Gastroesophageal sphincter (tissue), 4 donors: ENCODE measurements around the gene P3H2. TPM values are rescaled to one million over a fixed set of nuclear protein-coding genes. Genes with fewer than 3 reads are reported as not detected.

ENCODE experiments used
- ATAC-seq: fragments of 150-250 bp; one replicate; pipeline ENCODE4 v1.9.1; 2016; ENCODE audit warnings: mild to moderate bottlenecking, moderate library complexity
- H3K27ac ChIP-seq, 4 donors: fragments of 200-600 bp; sonication (generic) in 3 of 4; 1 replicate in 3 of 4; 2 replicates in 1 of 4; pipeline ENCODE4 v1.5.1; 2016 to 2019
- H3K27me3 ChIP-seq: fragments of 200-600 bp; sonication (generic); one replicate; pipeline ENCODE4 v1.5.1; 2019
- H3K36me3 ChIP-seq, 2 donors: fragments of 200-600 bp; sonication (generic); one replicate each; pipeline ENCODE4 v1.5.1; 2019; ENCODE audit warnings: control low read depth in 1 of 2
- H3K4me1 ChIP-seq, 3 donors: fragments of 200-600 bp; sonication (generic); 1 replicate in 2 of 3; 2 replicates in 1 of 3; pipeline ENCODE4 v1.5.1; 2016 to 2019; ENCODE audit warnings: control low read depth in 2 of 3
- H3K4me3 ChIP-seq, 2 donors: fragments of 200-600 bp; sonication (generic); one replicate each; pipeline ENCODE4 v1.5.1; 2019; ENCODE audit warnings: mild to moderate bottlenecking in 1 of 2, moderate library complexity in 1 of 2
- H3K9me3 ChIP-seq, 3 donors: fragments of 200-600 bp; sonication (generic); one replicate each; pipeline ENCODE4 v1.5.1; 2017 to 2019; ENCODE audit warnings: control low read depth in 2 of 3
- EP300 ChIP-seq: sonication (generic); formaldehyde crosslinking; IDR thresholded peaks from one replicate; pipeline ENCODE4 v1.6.1; 2017; ENCODE audit warnings: antibody characterized with exemption, mild to moderate bottlenecking
- POLR2A ChIP-seq, 2 donors: fragments of 450-650 bp; IDR thresholded peaks; one replicate each; pipeline ENCODE4 v1.6.1; 2017; ENCODE audit warnings: antibody characterized with exemption in 2 of 2, mild to moderate bottlenecking in 2 of 2, moderate library complexity in 1 of 2
- POLR2AphosphoS5 ChIP-seq: sonication (generic); formaldehyde crosslinking; IDR thresholded peaks from one replicate; pipeline ENCODE4 v1.6.1; 2017; ENCODE audit warnings: antibody characterized with exemption
- WGBS, 2 donors: methylation state at CpG; one replicate each; pipeline ENCODE4 v1.1.5; 2018; ENCODE audit warnings: low coverage in 1 of 2; 5-methylcytosine and 5-hydroxymethylcytosine counted together
- total RNA-seq, 4 donors: library from RNA; depleted of rRNA; stranded (reverse); fragments of >200 nt; gene quantifications; one replicate each; pipeline ENCODE4 v1.1.0, GENCODE V29; 2016
- TF ChIP-seq, protein P1 (sequence below), 4 experiments: fragments of 200-600 bp in 2 of 4; fragments of 450-650 bp in 2 of 4; sonication (generic) in 1 of 4; IDR thresholded peaks; one replicate each; pipeline ENCODE4 v1.5.1; 2017 to 2019; ENCODE audit warnings: antibody characterized with exemption in 4 of 4, mild to moderate bottlenecking in 2 of 4, moderate library complexity in 2 of 4

Gene P3H2
- total RNA-seq, 4 donors from 2014 or later: 10.6 to 55.9 (median 36.2) TPM

DNA sequence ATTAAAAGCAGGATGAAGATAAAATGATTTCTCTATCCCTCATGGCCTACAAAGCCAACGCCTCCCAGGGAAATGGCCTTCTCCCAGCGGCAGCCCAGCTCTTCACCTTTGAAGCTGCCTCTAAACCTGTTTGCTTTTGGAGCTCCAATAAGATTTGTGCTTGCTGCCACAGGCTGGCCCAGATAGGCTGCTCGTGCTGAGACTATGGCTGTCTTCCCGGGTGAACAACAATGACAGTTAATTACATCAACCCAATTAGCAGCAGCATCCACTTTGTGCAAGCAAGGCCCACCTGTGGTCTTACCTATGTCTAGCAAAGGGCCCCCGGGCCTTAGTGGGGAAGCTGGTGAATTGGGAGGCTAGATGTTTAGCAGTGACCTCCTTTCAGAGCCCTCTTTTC is 179.6 kb downstream of the P3H2 start:
- H3K4me3 ChIP-seq: no peak overlapping the region
- 93% methylated on average over 3 of the region's 5 CpGs for WGBS, 2 donors
- ATAC-seq: no peak
- H3K27me3 ChIP-seq: peaks cover 4% of the 10 kb centered on the region
- no peaks in the 10 kb centered on the region for H3K36me3 ChIP-seq
- TF ChIP-seq POLR2A (IDR thresholded peaks at IDR 0.05) (no peak), EP300 (no peak), POLR2AphosphoS5 (no peak)
- TF ChIP-seq, protein P1, sequence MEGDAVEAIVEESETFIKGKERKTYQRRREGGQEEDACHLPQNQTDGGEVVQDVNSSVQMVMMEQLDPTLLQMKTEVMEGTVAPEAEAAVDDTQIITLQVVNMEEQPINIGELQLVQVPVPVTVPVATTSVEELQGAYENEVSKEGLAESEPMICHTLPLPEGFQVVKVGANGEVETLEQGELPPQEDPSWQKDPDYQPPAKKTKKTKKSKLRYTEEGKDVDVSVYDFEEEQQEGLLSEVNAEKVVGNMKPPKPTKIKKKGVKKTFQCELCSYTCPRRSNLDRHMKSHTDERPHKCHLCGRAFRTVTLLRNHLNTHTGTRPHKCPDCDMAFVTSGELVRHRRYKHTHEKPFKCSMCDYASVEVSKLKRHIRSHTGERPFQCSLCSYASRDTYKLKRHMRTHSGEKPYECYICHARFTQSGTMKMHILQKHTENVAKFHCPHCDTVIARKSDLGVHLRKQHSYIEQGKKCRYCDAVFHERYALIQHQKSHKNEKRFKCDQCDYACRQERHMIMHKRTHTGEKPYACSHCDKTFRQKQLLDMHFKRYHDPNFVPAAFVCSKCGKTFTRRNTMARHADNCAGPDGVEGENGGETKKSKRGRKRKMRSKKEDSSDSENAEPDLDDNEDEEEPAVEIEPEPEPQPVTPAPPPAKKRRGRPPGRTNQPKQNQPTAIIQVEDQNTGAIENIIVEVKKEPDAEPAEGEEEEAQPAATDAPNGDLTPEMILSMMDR (IDR thresholded peaks at IDR 0.05): no peak
- no peaks in the 10 kb centered on the region for H3K4me1 ChIP-seq
- no peaks in the 10 kb centered on the region for H3K9me3 ChIP-seq
- H3K27ac ChIP-seq: no peak overlapping the region

DNA sequence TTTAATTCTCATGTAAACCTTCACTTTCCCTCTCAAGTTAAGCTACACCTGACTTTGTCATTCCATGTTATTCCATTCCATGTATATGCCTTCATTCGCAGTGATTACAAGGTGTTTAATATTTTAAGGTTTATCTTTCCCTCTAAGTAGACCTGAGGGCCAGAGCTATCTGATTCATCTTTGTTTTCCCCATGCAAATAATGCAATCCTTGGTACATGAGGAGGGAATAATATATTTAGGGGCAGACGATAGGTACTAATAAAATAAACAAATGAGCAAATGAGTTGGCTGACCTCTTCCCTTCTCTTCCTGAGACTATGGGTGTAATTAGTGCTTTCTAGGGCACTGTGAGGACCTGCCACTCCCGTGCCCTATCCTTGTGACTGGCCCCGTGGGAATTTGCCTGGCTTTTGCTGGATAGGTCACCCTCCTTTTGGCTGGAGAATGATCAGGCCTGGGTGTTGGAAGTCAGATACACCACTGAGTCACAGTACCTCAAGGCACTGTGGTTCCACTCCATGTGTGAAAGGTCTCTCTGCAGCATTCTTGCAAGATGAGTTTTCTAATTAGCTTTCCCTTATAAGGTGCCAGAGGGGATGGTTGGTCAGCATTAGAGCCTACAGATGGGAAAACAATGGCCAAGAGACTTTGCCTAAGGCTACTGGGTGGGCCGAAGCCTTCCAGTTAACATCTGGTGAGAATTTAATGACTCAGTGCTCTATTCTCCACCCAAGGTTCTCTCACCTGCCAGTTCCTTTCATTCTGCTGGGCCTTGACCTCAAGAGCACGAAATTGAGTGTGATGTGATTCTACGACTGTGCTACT is 183.2 kb downstream of the P3H2 start:
- H3K9me3 ChIP-seq: no peaks in the 10 kb centered on the region
- no peaks in the 10 kb centered on the region for H3K36me3 ChIP-seq
- no peaks in the 10 kb centered on the region for H3K4me1 ChIP-seq
- H3K27ac ChIP-seq: no peak overlapping the region
- 61 to 86% methylated on average over 4 to 5 of the region's 7 CpGs for WGBS, 2 donors
- H3K4me3 ChIP-seq: no peak overlapping the region
- H3K27me3 ChIP-seq: no peaks in the 10 kb centered on the region
- TF ChIP-seq, protein P1 (IDR thresholded peaks at IDR 0.05): no peak
- TF ChIP-seq POLR2AphosphoS5 (no peak), EP300 (no peak), POLR2A (IDR thresholded peaks at IDR 0.05) (no peak)
- no peak for ATAC-seq

DNA sequence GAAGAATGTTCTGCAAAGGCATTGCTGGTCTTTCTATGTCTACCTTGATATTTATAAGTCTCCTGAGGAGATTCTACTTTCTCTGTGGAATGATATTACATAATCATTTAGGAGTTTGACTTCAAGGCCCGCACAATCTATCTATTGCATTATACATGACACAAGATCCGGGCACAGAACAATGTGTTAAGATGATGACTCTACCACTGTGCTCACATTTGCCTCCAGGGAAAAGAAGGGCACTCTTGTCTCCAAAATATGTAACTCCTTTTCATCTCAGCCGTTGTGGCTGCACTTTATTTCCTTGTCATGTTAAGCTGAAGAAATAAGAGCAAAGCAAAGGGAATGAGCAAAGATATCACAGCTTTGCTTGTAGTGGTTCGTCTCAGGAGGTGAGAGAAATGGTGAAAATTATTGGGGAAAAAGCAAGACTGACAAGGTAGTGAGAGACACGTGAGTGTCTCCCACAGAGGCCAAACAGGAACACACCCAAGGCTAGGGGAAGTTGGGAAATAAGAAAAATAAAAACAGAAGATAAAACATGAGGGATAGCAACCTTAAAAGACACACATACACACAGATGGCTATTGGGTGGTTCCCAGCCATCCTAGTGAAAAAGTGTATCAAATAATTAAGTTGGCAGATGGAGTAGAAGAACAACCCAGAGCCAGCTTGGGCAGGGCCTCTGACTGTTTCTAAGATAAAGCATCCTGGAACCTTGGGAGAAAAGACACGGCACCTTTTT is 184.3 kb downstream of the P3H2 start:
- ATAC-seq: no peak

DNA sequence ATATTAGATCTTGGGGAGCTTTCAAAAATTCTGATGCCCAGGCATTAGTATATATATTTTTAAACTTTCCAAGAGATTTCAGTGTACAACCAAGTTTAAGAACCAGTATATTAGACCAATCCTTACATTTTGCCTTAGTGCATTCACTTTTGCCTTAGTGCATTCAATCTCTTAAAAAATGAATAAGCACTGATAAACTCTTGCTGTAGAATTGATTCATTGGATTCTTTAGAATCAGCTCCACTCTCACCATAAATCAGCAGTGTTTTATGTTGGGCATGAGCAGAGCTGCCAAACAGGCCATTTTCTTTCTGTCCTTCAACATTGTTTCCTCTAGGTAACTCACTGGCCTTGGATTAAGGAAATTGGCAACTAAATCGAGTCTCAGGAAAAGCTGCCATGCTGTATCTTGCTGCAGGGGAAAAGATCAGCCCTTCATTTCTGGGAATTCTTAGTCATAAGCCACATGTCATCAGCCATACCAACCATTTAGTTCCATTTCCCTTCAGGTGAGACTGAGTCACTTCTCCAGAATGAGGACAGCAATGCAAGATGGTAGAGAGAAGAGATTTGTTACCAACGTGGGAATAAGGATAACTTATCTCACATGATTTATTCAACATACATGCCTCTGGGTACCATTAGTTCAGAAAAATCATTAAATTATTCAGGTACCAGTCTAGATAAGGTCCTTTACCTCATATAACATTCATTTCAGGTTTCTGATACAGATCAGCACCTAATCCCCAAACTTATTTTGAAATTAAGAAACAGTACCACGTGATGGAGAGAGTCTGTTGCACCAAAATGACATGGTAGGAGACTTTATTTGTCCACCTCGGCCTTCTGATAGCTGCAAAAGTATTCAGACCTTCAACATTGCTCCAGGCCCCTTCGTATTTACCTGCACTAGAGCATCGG is 192.5 kb downstream of the P3H2 start:
- ATAC-seq: no peak
- H3K27me3 ChIP-seq: no peaks in the 10 kb centered on the region
- H3K4me1 ChIP-seq: no peaks in the 10 kb centered on the region
- TF ChIP-seq EP300: no peak
- no peaks in the 10 kb centered on the region for H3K9me3 ChIP-seq
- 65 to 81% methylated on average over 5 to 6 of the region's 6 CpGs for WGBS, 2 donors
- H3K4me3 ChIP-seq: no peak overlapping the region
- H3K36me3 ChIP-seq: no peaks in the 10 kb centered on the region
- H3K27ac ChIP-seq: no peak overlapping the region

More for the DNA sequence above, 184.3 kb downstream of the P3H2 start:
- H3K27ac ChIP-seq: no peak overlapping the region
- H3K36me3 ChIP-seq: no peaks in the 10 kb centered on the region
- 66 to 81% methylated on average over 6 of the region's 6 CpGs for WGBS, 2 donors
- H3K9me3 ChIP-seq: no peaks in the 10 kb centered on the region
- TF ChIP-seq, protein P1 (IDR thresholded peaks at IDR 0.05): no peak
- no peak for TF ChIP-seq POLR2AphosphoS5
- no peak for TF ChIP-seq EP300
- TF ChIP-seq POLR2A (IDR thresholded peaks at IDR 0.05): no peak
- H3K4me3 ChIP-seq: no peak overlapping the region
- no peaks in the 10 kb centered on the region for H3K4me1 ChIP-seq
- no peaks in the 10 kb centered on the region for H3K27me3 ChIP-seq

DNA sequence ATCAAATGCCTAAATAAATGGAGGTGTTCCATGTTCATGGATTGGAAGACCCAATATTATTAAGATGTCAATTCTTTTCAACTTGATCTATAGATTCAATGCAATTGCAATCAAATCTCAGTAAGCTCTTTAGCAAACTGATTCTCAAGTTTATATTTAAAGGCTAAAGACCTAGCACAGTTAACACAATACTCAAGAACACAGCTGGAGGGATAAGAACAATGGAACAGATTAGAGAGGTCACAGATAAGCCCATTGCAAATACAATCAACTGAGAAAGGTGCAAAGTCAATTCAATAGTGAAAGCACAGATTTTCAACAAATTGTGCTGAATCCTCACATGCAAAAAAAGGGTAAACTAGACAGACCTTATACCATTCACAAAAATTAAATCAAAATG is 198.9 kb downstream of the P3H2 start:
- Histone ChIP-seq H3K4me1 (no peaks in the 10 kb centered on the region), H3K36me3 (no peaks in the 10 kb centered on the region), H3K4me3 (no peak overlapping the region), H3K27ac (no peak overlapping the region), H3K9me3 (peaks cover 0 to 5% (median 0%) of the 10 kb centered on the region in 3 donors), H3K27me3 (no peaks in the 10 kb centered on the region)
- TF ChIP-seq, protein P1 (IDR thresholded peaks at IDR 0.05): no peak
- TF ChIP-seq POLR2A (IDR thresholded peaks at IDR 0.05) (no peak), EP300 (no peak), POLR2AphosphoS5 (no peak)
- ATAC-seq: no peak
